Activated naive CD8-positive, alpha-beta T cell treated with anti-CD3 and anti-CD28 coated beads, Interleukin-2, amount 10 ng/mL, durations not matched to agents 7 days and 5 days (primary cell): ENCODE results near the gene ARHGAP30. TPM values are rescaled to one million over a fixed set of nuclear protein-coding genes. Genes with fewer than 3 reads are reported as not detected.

Experiments
- ATAC-seq: fragments of 150-1000 bp; cut with Tn5 transposase; one replicate; pipeline ENCODE4 v1.10.0; 2021; ENCODE audit warnings: low read depth, moderate library complexity
- POLR2A ChIA-PET: fragments of 350-600 bp; sonication (Branson Sonifier 250); formaldehyde crosslinking; loops from one replicate; lab custom pipeline; 2021; ENCODE audit warnings: antibody characterized with exemption; lab: Charles Lee
- DNase-seq: peaks from one replicate; pipeline ENCODE4 v3.0.0; 2021
- H3K27ac Mint-ChIP-seq: one replicate; pipeline ENCODE4 v1.8.0; 2022; ENCODE audit warnings: mild to moderate bottlenecking, mixed read lengths
- H3K27me3 Mint-ChIP-seq: one replicate; pipeline ENCODE4 v1.8.0; 2022; ENCODE audit warnings: mild to moderate bottlenecking, moderate library complexity, mixed read lengths
- H3K36me3 Mint-ChIP-seq: one replicate; pipeline ENCODE4 v1.8.0; 2021; ENCODE audit warnings: mild to moderate bottlenecking, mixed read lengths
- H3K4me1 Mint-ChIP-seq: one replicate; pipeline ENCODE4 v1.8.0; 2021; ENCODE audit warnings: mixed read lengths
- H3K4me3 Mint-ChIP-seq: one replicate; pipeline ENCODE4 v1.8.0; 2022; ENCODE audit warnings: mild to moderate bottlenecking, moderate library complexity, mixed read lengths
- H3K9me3 Mint-ChIP-seq: one replicate; pipeline ENCODE4 v1.8.0; 2021; ENCODE audit warnings: mixed read lengths
- total RNA-seq, 2 experiments: library from RNA; stranded (reverse); gene quantifications; one replicate each; pipeline ENCODE4 v1.2.3, GENCODE V29; 2021

ARHGAP30 gene
- total RNA-seq, 2 experiments from 2014 or later: 260 to 273 TPM

DNA sequence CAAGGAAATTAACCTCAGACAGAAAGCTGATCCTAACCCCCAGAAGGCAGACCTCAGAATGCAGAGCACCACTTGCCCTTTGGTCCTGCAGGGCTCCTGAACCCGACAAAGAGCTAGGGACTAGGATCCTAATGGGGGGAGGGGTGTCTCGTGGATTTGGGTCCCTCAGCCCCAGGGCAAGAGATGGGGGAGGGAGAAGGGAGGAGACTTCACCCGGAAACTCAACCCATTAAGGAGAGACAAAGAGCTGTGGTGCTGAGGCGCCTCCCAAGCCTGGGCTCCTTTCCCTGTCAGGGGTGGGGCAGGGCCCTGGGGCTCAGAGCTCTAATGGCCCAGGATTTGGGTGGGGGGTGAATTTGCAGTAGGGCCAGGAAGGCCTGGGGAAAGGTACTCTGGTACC, 16.8 kb upstream of the ARHGAP30 start:
- no peaks in the 10 kb centered on the region for H3K9me3 Mint-ChIP-seq
- peaks cover 16% of the 10 kb centered on the region for H3K4me1 Mint-ChIP-seq
- no peak overlapping the region for H3K4me3 Mint-ChIP-seq
- H3K36me3 Mint-ChIP-seq: no peaks in the 10 kb centered on the region
- ATAC-seq: no peak
- POLR2A ChIA-PET: interaction anchor here (0.7 to 1.2 kb wide), 3 partner anchors 11 to 20 kb away, joined by 3 to 4 read pairs (median 3); no protein-coding TSS in a partner anchor
- no peak overlapping the region for H3K27ac Mint-ChIP-seq
- no peaks in the 10 kb centered on the region for H3K27me3 Mint-ChIP-seq
- no peak for DNase-seq

DNA sequence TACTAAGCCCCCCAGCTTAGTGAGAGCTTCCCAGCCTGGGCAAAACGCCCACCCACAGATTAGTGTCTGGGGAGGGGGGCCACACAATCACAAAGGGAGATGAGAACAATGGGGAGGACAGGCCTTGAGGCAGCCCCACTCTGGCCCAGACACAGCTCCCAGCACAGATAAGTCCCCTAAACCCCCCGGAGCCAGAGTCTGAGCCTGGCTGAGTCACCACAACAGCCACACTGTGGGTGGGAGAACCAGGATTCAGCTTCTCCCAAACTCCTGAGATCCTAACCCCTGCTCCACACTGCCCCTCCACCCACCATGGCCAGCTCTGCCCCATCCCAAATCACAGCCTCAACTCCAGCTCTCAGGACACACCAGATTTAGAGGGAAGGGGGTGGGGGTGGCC, 15.5 kb upstream of the ARHGAP30 start:
- Mint-ChIP-seq H3K36me3 (no peaks in the 10 kb centered on the region), H3K27me3 (no peaks in the 10 kb centered on the region), H3K27ac (no peak overlapping the region), H3K4me3 (no peak overlapping the region), H3K4me1 (peaks cover 7% of the 10 kb centered on the region), H3K9me3 (no peaks in the 10 kb centered on the region)
- POLR2A ChIA-PET: interaction anchor here (0.8 to 0.9 kb wide), 2 partner anchors 15 to 17 kb away, joined by 3 read pairs; partner anchors contain the start of gene ARHGAP30
- DNase-seq: no peak
- ATAC-seq: no peak

DNA sequence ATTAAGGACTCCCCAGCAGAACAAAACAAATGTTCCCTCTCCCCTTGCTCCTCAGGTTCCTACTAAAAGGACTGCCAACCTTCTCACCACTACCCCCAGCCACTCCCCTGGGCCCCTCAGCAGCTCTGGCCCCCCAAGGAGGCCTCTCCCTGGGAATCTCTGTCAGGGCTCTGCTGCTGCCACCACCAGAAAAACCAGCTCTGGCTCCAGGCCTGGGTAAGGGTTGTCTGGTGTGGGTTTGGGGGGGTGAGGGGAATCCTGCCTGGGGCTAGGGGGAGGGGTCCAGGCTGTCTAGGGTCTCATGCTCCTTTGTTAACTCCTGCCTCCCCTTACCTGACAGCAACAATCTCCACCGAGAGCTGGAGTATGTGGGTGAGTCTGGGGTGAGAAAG, 14.9 kb upstream of the ARHGAP30 start:
- Mint-ChIP-seq H3K27me3 (no peaks in the 10 kb centered on the region), H3K9me3 (no peaks in the 10 kb centered on the region), H3K4me1 (peaks cover 9% of the 10 kb centered on the region), H3K4me3 (no peak overlapping the region), H3K27ac (no peak overlapping the region), H3K36me3 (no peaks in the 10 kb centered on the region)
- DNase-seq: no peak
- no peak for ATAC-seq
- POLR2A ChIA-PET: interaction anchor here (0.8 to 0.9 kb wide), 2 partner anchors 15 to 16 kb away, joined by 3 read pairs; partner anchors contain the start of gene ARHGAP30

DNA sequence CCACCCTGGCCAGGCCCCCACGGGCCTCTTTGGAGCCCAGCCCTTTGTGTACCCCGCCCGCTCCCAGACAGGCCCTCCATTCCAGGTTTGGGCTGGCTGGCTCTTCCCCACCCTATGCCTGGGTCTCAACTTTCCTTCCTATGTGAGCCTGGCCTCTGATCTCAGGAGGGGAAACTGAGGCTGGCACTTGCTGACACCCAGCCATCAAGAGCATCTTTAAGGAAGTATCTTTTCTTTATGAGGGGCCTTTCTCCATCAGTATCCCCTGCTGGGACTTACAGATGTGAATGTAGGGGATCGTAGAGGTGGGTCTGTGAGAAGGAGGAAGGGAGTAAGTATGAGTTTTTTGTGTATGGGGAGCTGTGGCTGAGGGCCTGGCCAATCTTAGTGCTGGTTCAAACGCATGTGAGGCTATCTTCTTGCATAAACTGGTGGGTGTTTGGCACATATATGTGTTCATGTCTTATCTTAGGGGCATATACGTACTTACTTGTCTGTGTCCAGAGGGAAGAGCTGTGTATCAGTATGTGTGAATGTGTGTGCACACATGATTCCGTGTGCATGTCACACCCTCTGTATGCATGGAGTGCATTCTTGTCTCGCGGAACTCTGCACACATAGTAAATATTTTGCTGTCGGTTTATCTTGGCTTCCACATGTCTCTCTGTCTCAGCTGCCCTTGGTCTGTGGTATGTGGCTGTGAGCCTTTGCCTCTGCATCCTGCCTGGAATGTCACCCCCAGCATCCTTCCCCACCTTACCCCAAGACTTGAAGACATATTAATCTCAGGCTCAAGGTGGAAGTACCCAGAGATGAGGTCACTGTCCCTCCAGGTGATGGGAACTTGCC, 14.3 kb upstream of the ARHGAP30 start:
- no peak overlapping the region for H3K27ac Mint-ChIP-seq
- POLR2A ChIA-PET: interaction anchor here (0.9 kb wide), 1 partner anchor 14 kb away, joined by 3 read pairs; the partner anchor contains the start of gene ARHGAP30
- no peak overlapping the region for H3K4me3 Mint-ChIP-seq
- no peaks in the 10 kb centered on the region for H3K36me3 Mint-ChIP-seq
- peaks cover 9% of the 10 kb centered on the region for H3K4me1 Mint-ChIP-seq
- H3K27me3 Mint-ChIP-seq: no peaks in the 10 kb centered on the region
- no peaks in the 10 kb centered on the region for H3K9me3 Mint-ChIP-seq
- DNase-seq (no peak), ATAC-seq (no peak)

DNA sequence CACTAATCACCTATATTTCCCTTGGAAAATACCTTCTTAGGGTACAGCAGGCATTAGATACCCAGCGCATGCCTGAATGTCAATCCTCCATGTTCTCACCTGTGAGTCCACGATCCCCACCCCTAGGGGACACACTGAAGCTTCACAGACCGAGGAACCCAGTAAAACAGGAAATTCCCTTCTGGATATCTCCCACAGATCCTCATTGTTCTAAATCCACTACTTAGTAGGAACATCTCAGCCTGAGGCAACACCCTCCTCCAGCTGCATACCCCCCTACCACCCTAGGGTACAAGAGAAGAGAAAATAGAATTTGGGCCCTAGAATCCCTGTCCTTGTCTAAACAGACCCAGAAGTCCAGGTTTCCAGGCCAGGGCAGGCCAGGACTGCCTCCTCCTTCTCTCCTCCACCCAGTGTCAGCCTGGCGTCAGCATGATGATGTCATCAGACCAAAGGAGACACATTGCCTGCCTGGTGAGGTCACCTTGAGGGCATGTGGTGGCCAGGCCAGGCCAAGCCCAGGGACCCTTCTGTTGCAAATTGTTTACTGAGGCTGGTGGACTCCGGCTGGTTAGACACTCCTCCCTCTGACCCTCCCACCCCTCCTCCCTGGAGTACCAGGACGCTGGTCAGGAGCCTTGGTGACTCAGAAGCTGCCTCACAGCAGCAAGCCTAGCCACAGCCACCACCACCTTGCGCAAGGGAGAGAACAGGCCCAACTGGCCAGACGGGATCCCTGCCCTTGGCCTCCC, 13.5 kb upstream of the ARHGAP30 start:
- ATAC-seq (no peak), DNase-seq (no peak)
- H3K4me1 Mint-ChIP-seq: peaks cover 7% of the 10 kb centered on the region
- H3K27ac Mint-ChIP-seq: no peak overlapping the region
- H3K4me3 Mint-ChIP-seq: no peak overlapping the region
- H3K36me3 Mint-ChIP-seq: no peaks in the 10 kb centered on the region
- H3K9me3 Mint-ChIP-seq: no peaks in the 10 kb centered on the region
- H3K27me3 Mint-ChIP-seq: no peaks in the 10 kb centered on the region
- POLR2A ChIA-PET: interaction anchor here (2.3 kb wide), 1 partner anchor 13 kb away, joined by 6 read pairs; the partner anchor contains the start of gene ARHGAP30

DNA sequence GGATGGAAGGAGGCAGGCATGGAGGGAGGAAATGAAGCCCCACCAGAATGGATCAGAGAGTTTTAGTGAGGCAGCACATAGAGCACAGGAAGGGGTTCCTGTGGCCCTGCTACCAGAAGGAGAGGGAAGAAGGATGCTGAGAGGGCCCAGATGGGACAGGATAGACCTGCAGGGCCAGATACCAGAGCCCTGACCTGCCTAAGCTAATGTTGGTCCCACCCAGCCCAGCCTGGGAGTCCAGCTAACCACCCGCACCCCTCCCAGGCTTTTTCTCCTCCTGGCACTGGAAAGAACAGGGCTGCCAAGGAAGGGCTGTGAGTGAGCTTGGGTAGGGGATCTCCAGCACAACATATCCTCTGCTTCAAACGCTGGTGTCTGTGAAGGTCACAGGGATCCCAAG, 12.8 kb upstream of the ARHGAP30 start:
- H3K4me1 Mint-ChIP-seq: peaks cover 7% of the 10 kb centered on the region
- DNase-seq: no peak
- no peak overlapping the region for H3K4me3 Mint-ChIP-seq
- H3K9me3 Mint-ChIP-seq: no peaks in the 10 kb centered on the region
- no peaks in the 10 kb centered on the region for H3K27me3 Mint-ChIP-seq
- no peaks in the 10 kb centered on the region for H3K36me3 Mint-ChIP-seq
- H3K27ac Mint-ChIP-seq: no peak overlapping the region
- no peak for ATAC-seq
- POLR2A ChIA-PET: interaction anchor here (0.6 to 2.3 kb wide), 2 partner anchors 12 to 66 kb away, joined by 4 to 6 read pairs; partner anchors contain the start of gene ARHGAP30

DNA sequence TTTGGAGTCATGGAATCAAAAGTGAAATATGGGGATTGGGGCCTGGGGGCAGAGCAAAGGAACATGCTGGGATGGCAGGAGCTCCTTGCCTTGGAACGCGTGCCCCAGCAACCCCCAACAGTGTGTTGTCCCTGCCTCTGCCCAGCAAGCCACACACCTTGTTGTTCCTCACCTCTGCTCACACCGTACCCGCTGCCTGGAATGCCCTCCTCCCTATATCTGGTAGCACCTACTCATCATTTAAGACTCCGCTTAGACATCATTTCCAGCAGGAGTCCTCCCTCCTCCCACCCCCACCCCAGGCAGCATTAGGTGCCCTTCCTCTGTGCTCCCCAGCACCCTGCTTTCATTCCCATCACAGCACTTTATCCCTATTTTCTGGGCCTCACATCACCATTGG, 11.8 kb upstream of the ARHGAP30 start:
- H3K9me3 Mint-ChIP-seq: no peaks in the 10 kb centered on the region
- no peak overlapping the region for H3K4me3 Mint-ChIP-seq
- no peaks in the 10 kb centered on the region for H3K27me3 Mint-ChIP-seq
- peaks cover 7% of the 10 kb centered on the region for H3K4me1 Mint-ChIP-seq
- DNase-seq (no peak), ATAC-seq (no peak)
- no peaks in the 10 kb centered on the region for H3K36me3 Mint-ChIP-seq
- no peak overlapping the region for H3K27ac Mint-ChIP-seq
- POLR2A ChIA-PET: interaction anchor here (2.3 kb wide), 1 partner anchor 11 kb away, joined by 6 read pairs; the partner anchor contains the start of gene ARHGAP30

DNA sequence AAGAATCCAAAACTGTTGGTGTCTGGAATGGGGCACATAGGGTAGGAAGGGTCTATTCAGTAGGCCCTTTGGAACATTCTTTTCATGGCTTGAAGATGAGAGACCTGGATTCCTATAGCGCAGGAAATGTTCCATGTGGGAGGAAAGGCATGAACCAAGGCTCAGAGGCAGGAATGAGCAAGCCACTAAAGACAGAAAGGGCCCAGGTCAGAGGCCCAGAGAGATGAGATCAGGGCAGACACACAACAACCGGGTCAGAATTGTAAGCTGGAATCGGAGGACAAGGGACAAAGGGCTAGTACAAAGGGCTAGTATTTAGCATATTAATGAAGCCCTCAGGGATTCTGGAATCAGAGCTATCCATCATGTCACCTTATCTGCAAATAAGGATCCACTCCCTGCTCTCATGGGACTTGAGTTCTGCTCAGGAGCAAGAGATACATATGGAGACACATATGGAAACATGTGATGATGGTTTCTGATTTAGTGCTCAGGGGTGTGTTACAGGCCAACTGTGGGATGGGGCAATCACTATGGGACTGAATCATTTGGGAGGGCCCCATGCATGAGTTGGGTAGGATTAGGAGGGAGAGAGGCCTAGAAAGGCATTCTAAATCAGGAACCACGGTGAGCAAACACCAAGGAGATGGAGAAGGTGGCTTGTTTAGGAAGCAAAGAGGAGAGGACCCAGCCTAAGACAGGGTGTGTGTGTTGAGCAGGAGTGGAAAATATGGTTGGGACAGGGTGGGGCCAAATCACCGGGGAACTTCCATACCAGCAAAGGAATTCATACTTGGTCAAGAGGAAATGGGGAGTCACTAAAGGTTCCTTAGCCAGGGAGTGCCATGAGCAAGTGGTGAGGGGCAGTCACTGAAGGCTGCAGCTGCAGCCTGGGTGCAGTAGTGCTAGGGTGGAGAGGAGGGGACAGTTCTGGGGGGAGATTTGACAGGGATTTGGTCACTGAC, 11.0 kb upstream of the ARHGAP30 start:
- no peaks in the 10 kb centered on the region for H3K36me3 Mint-ChIP-seq
- POLR2A ChIA-PET: interaction anchor here (2.3 kb wide), 1 partner anchor 11 kb away, joined by 6 read pairs; the partner anchor contains the start of gene ARHGAP30
- no peaks in the 10 kb centered on the region for H3K9me3 Mint-ChIP-seq
- no peak overlapping the region for H3K27ac Mint-ChIP-seq
- ATAC-seq: no peak
- H3K4me1 Mint-ChIP-seq: peaks cover 7% of the 10 kb centered on the region
- H3K27me3 Mint-ChIP-seq: no peaks in the 10 kb centered on the region
- no peak for DNase-seq
- H3K4me3 Mint-ChIP-seq: no peak overlapping the region

DNA sequence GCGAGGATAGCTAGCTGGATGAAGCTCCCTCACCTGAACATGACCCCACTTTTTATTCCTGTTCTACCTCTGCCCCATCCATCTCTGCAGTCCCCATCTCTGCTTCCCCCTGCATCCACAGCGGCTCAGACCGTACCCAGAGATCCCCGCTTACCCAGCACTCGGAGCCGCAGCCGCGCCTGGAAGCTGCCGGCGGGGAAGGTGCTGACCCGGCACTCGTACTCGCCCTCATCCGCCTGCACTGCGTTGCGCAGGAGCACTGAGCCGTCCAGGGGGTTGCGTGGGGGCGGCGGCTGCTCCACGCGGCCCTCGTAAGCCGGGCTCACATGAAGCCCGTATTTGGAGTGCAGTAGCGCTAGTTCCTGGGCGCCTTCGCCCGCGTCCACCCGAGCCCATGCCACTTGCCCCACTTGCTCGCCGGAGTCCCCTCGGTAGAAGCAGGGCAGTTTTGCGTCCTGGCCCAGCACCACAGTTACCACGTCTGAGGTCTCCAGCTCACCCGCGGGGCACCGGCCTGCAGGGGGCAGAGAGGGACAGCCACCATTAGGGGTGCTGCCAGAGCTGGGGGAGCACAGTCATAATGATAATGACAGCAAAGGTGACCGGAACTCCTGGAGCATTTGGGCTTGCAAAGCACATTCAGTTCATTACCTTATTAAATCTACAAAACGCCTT, 9.9 kb upstream of the ARHGAP30 start:
- Mint-ChIP-seq H3K36me3 (no peaks in the 10 kb centered on the region), H3K4me1 (peaks cover 7% of the 10 kb centered on the region), H3K27ac (no peak overlapping the region), H3K4me3 (no peak overlapping the region), H3K27me3 (no peaks in the 10 kb centered on the region), H3K9me3 (no peaks in the 10 kb centered on the region)
- no peak for ATAC-seq
- DNase-seq: no peak
- POLR2A ChIA-PET: interaction anchor here (1.2 kb wide), 1 partner anchor 10 kb away, joined by 8 read pairs; the partner anchor contains the start of gene ARHGAP30

DNA sequence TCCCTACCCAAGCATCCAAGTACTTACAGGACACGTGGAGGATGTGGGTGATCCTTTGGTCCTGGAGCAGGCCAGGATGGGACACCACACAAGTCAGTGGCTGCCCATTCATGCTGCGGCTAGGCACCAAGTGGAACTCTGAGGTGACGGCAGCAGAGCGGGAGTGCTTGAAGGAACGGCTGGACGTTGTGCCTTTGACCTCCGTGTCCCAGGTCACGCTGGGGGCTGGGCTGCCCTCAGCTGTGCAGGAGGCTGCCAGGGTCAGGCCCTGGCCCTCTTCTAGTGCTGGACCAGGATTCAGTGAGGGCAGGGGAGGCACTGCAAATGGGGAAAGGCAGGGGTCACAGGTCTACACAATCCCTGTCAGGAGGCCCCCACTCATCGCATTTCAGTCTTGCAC, 7.7 kb upstream of the ARHGAP30 start:
- Mint-ChIP-seq H3K27me3 (no peaks in the 10 kb centered on the region), H3K4me1 (peaks cover 20% of the 10 kb centered on the region), H3K9me3 (no peaks in the 10 kb centered on the region), H3K27ac (no peak overlapping the region), H3K36me3 (no peaks in the 10 kb centered on the region), H3K4me3 (no peak overlapping the region)
- ATAC-seq (no peak), DNase-seq (no peak)
- POLR2A ChIA-PET: no interaction called here

DNA sequence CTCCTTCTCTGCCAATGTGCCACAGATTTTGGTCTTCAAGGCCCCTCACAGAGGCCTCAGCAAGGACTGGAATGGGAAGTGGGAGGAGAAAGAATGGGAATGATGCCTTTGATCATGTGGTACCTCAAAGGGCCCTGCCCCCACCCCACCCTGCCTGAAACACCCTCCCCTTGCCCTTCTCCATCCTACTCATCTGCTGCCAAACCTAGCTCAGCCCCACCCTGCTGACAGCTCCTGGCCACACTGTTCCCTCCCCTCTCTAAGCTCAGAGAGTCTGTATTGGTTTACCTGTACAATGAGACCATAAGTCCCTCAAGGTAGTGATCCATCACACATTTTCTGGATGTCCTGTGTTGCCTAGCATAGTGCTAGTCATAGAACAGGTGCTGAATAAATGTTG, 6.7 kb upstream of the ARHGAP30 start:
- peaks cover 27% of the 10 kb centered on the region for H3K4me1 Mint-ChIP-seq
- H3K36me3 Mint-ChIP-seq: no peaks in the 10 kb centered on the region
- no peak overlapping the region for H3K4me3 Mint-ChIP-seq
- H3K27ac Mint-ChIP-seq: no peak overlapping the region
- DNase-seq (no peak), ATAC-seq (no peak)
- POLR2A ChIA-PET: no interaction called here
- H3K9me3 Mint-ChIP-seq: no peaks in the 10 kb centered on the region
- no peaks in the 10 kb centered on the region for H3K27me3 Mint-ChIP-seq
